Liver (tissue), 9 donors: Measurements from ENCODE around the gene KRT16. TPM values are rescaled to one million over a fixed set of nuclear protein-coding genes. Genes with fewer than 3 reads are reported as not detected.

ENCODE experiments used
- DNase-seq: peaks from one replicate; pipeline ENCODE4 v3.0.0-alpha.2; 2017; ENCODE audit warnings: low spot score
- H3K27ac ChIP-seq, 2 donors: one replicate each; pipeline ENCODE4 v1.7.0; 2013; ENCODE audit warnings: inconsistent platforms in 2 of 2, low read length in 2 of 2, control low read depth in 1 of 2, low read depth in 1 of 2, mild to moderate bottlenecking in 1 of 2
- H3K27me3 ChIP-seq, 4 donors: one replicate each; pipeline versions ENCODE4 v1.6.1 to v1.7.0; 2013; ENCODE audit warnings: low read length in 3 of 4, inconsistent platforms in 1 of 4, mild to moderate bottlenecking in 1 of 4, moderate library complexity in 1 of 4; ENCODE audit not compliant: control insufficient read depth in 4 of 4, insufficient read depth in 4 of 4
- H3K36me3 ChIP-seq, 4 donors: one replicate each; pipeline versions ENCODE4 v1.6.1 to v1.7.0; 2013; ENCODE audit warnings: low read length in 3 of 4, mild to moderate bottlenecking in 3 of 4, low read depth in 1 of 4, moderate library complexity in 1 of 4; ENCODE audit not compliant: control insufficient read depth in 4 of 4, insufficient read depth in 3 of 4
- H3K4me1 ChIP-seq, 4 donors: one replicate each; pipeline versions ENCODE4 v1.6.1 to v1.7.0; 2013; ENCODE audit warnings: low read length in 3 of 4, mild to moderate bottlenecking in 3 of 4, moderate library complexity in 1 of 4; ENCODE audit not compliant: control insufficient read depth in 4 of 4, insufficient read depth in 4 of 4
- H3K4me3 ChIP-seq, 3 donors: one replicate each; pipeline versions ENCODE4 v1.6.1 to v1.7.0; 2013; ENCODE audit warnings: low read length in 3 of 3, control low read depth in 1 of 3, low read depth in 1 of 3, mild to moderate bottlenecking in 1 of 3
- H3K9ac ChIP-seq, 2 donors: one replicate each; pipeline ENCODE4 v1.7.0; 2013; ENCODE audit warnings: low read length in 2 of 2, mild to moderate bottlenecking in 2 of 2, moderate library complexity in 2 of 2, control low read depth in 1 of 2, low read depth in 1 of 2
- H3K9me3 ChIP-seq, 4 donors: one replicate each; pipeline versions ENCODE4 v1.6.1 to v1.7.0; 2013; ENCODE audit warnings: low read length in 3 of 4; ENCODE audit not compliant: control insufficient read depth in 4 of 4
- EGR1 ChIP-seq, 2 donors: IDR thresholded peaks; 2 replicates each; pipeline ENCODE4 v1.6.1; 2016 to 2018; ENCODE audit warnings: antibody characterized with exemption in 2 of 2, low read depth in 2 of 2
- FOXA1 ChIP-seq: IDR thresholded peaks from 2 replicates; pipeline ENCODE4 v1.6.1; 2016; ENCODE audit warnings: antibody characterized with exemption
- FOXA2 ChIP-seq: IDR thresholded peaks from 2 replicates; pipeline ENCODE4 v1.6.1; 2016; ENCODE audit warnings: antibody characterized with exemption
- GABPA ChIP-seq, 2 donors: IDR thresholded peaks in 1 of 2; conservative IDR thresholded peaks in 1 of 2; 2 replicates each; pipeline ENCODE4 v1.6.1; 2016; ENCODE audit warnings: antibody characterized with exemption in 2 of 2, mild to moderate bottlenecking in 1 of 2, moderate library complexity in 1 of 2
- HNF4A ChIP-seq, 2 donors: conservative IDR thresholded peaks; 2 replicates each; pipeline ENCODE4 v1.6.1; 2016; ENCODE audit warnings: antibody characterized with exemption in 2 of 2, mild to moderate bottlenecking in 2 of 2
- HNF4G ChIP-seq: IDR thresholded peaks from 2 replicates; pipeline ENCODE4 v1.6.1; 2016; ENCODE audit warnings: antibody characterized with exemption
- JUND ChIP-seq, 2 donors: IDR thresholded peaks; 2 replicates each; pipeline ENCODE4 v1.6.1; 2016; ENCODE audit warnings: antibody characterized with exemption in 2 of 2
- NR2F2 ChIP-seq: IDR thresholded peaks from 2 replicates; pipeline ENCODE4 v1.6.1; 2016; ENCODE audit warnings: antibody characterized with exemption
- RAD21 ChIP-seq, 2 donors: IDR thresholded peaks; 2 replicates each; pipeline ENCODE4 v1.6.1; 2016; ENCODE audit warnings: antibody characterized with exemption in 2 of 2, mild to moderate bottlenecking in 2 of 2
- SP1 ChIP-seq: IDR thresholded peaks from 2 replicates; pipeline ENCODE4 v1.6.1; 2018; ENCODE audit warnings: antibody characterized with exemption, mild to moderate bottlenecking
- TAF1 ChIP-seq: conservative IDR thresholded peaks from 2 replicates; pipeline ENCODE4 v1.6.1; 2016; ENCODE audit warnings: antibody characterized with exemption, mild to moderate bottlenecking
- YY1 ChIP-seq: IDR thresholded peaks from 2 replicates; pipeline ENCODE4 v1.6.1; 2016; ENCODE audit warnings: antibody characterized with exemption, mild to moderate bottlenecking
- WGBS: extraction: QIAGEN DNeasy Blood & Tissue Kit; methylation state at CpG from one replicate; pipeline ENCODE4 v1.1.7; 2013; 5-methylcytosine and 5-hydroxymethylcytosine counted together
- polyA plus RNA-seq, 2 donors: library from polyadenylated mRNA; stranded (reverse) in 1 of 2; unstranded in 1 of 2; fragments of 200-250 nt in 1 of 2; fragments of >200 nt in 1 of 2; fragmentation: Nextera tagmentation in 1 of 2; extraction: Ambion mirVana in 1 of 2; gene quantifications; one replicate each; pipeline versions ENCODE4 v1.2.1 to v1.2.3, GENCODE V29; 2013 to 2015
- total RNA-seq, 2 donors: library from RNA; depleted of rRNA; stranded (reverse); fragments of >200 nt; gene quantifications; one replicate each; pipeline ENCODE4 v1.2.3, GENCODE V29; 2014
- TF ChIP-seq, protein P1 (sequence below): IDR thresholded peaks from 2 replicates; pipeline ENCODE4 v1.6.1; 2016; ENCODE audit warnings: antibody characterized with exemption, mild to moderate bottlenecking
- TF ChIP-seq, protein P2 (sequence below): IDR thresholded peaks from 2 replicates; pipeline ENCODE4 v1.6.1; 2016; ENCODE audit warnings: antibody characterized with exemption
- TF ChIP-seq, protein P3 (sequence below): IDR thresholded peaks from 2 replicates; pipeline ENCODE4 v1.6.1; 2016; ENCODE audit warnings: antibody characterized with exemption
- TF ChIP-seq, protein P4 (sequence below): IDR thresholded peaks from 2 replicates; pipeline ENCODE4 v1.6.1; 2016; ENCODE audit warnings: antibody characterized with exemption
- TF ChIP-seq, protein P5 (sequence below): fragments of 150-350 bp; IDR thresholded peaks from 2 replicates; pipeline ENCODE4 v1.5.1; 2017; ENCODE audit warnings: improper control_type of control experiment, low read depth, low read length; ENCODE audit not compliant: missing input control
- donor health status: healthy.
- donor health status: healthy.
- donor health status: healthy.
- donor health status: healthy.
- donor health status: healthy.

KRT16 gene
- total and polyA plus RNA-seq, 4 donors, result not detected

DNA sequence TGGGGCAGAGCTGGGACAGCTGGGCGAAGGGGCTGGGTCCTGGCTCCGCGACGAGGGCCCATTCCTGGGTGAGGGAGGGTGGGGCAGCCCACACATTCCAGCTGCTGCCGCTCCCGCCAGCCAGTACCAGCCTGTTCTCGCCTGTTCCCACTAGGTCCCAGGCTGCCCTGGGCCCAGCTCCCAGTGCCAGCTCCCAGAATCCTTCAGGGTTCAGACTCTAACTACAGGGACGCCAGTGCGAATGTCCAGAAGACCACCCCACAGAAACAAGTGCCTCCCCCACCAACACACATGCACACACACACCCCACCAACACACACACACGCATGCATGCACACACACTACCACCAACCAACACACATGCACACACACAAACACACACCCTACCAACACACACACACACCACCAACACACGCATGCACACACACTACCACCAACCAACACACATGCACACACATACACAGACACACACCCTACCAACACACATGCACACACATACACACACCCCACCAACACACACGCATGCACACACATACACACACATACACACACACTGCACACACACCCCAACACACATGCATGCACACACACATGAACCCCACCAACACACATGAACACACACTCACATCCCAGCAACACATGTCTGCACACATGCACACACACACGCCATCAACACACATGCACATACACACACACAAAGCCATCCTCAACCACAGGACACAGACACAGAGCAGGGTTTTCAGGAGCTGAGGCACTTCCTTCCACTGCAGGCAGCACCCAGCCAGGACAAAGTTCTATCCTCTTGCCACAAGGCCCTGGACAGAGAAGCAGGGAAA is 39.3 kb upstream of the KRT16 start:
- WGBS, result 83% methylated on average over 13 of the region's 13 CpGs
- no peak for DNase-seq
- no peak overlapping the region for H3K27ac ChIP-seq

More for the DNA sequence above, 39.3 kb upstream of the KRT16 start:
- Histone ChIP-seq H3K36me3 (no peaks in the 10 kb centered on the region), H3K27me3 (no peaks in the 10 kb centered on the region), H3K4me1 (peaks cover 6 to 12% (median 8%) of the 10 kb centered on the region in 4 donors), H3K9me3 (no peaks in the 10 kb centered on the region), H3K4me3 (no peak overlapping the region), H3K9ac (no peak overlapping the region)
- TF ChIP-seq, protein P1, sequence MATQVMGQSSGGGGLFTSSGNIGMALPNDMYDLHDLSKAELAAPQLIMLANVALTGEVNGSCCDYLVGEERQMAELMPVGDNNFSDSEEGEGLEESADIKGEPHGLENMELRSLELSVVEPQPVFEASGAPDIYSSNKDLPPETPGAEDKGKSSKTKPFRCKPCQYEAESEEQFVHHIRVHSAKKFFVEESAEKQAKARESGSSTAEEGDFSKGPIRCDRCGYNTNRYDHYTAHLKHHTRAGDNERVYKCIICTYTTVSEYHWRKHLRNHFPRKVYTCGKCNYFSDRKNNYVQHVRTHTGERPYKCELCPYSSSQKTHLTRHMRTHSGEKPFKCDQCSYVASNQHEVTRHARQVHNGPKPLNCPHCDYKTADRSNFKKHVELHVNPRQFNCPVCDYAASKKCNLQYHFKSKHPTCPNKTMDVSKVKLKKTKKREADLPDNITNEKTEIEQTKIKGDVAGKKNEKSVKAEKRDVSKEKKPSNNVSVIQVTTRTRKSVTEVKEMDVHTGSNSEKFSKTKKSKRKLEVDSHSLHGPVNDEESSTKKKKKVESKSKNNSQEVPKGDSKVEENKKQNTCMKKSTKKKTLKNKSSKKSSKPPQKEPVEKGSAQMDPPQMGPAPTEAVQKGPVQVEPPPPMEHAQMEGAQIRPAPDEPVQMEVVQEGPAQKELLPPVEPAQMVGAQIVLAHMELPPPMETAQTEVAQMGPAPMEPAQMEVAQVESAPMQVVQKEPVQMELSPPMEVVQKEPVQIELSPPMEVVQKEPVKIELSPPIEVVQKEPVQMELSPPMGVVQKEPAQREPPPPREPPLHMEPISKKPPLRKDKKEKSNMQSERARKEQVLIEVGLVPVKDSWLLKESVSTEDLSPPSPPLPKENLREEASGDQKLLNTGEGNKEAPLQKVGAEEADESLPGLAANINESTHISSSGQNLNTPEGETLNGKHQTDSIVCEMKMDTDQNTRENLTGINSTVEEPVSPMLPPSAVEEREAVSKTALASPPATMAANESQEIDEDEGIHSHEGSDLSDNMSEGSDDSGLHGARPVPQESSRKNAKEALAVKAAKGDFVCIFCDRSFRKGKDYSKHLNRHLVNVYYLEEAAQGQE, result no peak
- TF ChIP-seq, protein P2, sequence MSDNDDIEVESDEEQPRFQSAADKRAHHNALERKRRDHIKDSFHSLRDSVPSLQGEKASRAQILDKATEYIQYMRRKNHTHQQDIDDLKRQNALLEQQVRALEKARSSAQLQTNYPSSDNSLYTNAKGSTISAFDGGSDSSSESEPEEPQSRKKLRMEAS, result no peak
- TF ChIP-seq, protein P3, sequence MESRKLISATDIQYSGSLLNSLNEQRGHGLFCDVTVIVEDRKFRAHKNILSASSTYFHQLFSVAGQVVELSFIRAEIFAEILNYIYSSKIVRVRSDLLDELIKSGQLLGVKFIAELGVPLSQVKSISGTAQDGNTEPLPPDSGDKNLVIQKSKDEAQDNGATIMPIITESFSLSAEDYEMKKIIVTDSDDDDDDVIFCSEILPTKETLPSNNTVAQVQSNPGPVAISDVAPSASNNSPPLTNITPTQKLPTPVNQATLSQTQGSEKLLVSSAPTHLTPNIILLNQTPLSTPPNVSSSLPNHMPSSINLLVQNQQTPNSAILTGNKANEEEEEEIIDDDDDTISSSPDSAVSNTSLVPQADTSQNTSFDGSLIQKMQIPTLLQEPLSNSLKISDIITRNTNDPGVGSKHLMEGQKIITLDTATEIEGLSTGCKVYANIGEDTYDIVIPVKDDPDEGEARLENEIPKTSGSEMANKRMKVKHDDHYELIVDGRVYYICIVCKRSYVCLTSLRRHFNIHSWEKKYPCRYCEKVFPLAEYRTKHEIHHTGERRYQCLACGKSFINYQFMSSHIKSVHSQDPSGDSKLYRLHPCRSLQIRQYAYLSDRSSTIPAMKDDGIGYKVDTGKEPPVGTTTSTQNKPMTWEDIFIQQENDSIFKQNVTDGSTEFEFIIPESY, result no peak
- TF ChIP-seq HNF4A (conservative IDR thresholded peaks at IDR 0.05), result no peak
- TF ChIP-seq GABPA (IDR thresholded peaks at IDR 0.05 in 1 of 2, conservative IDR thresholded peaks at IDR 0.05 in 1 of 2), result no peak
- no peak for TF ChIP-seq RAD21 (IDR thresholded peaks at IDR 0.05)
- no peak for TF ChIP-seq YY1
- TF ChIP-seq, protein P4, sequence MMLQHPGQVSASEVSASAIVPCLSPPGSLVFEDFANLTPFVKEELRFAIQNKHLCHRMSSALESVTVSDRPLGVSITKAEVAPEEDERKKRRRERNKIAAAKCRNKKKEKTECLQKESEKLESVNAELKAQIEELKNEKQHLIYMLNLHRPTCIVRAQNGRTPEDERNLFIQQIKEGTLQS, result no peak
- TF ChIP-seq JUND (IDR thresholded peaks at IDR 0.05), result no peak
- TF ChIP-seq HNF4G, result no peak
- no peak for TF ChIP-seq TAF1
- no peak for TF ChIP-seq NR2F2
- TF ChIP-seq SP1, result no peak
- TF ChIP-seq FOXA2, result no peak
- TF ChIP-seq, protein P5, sequence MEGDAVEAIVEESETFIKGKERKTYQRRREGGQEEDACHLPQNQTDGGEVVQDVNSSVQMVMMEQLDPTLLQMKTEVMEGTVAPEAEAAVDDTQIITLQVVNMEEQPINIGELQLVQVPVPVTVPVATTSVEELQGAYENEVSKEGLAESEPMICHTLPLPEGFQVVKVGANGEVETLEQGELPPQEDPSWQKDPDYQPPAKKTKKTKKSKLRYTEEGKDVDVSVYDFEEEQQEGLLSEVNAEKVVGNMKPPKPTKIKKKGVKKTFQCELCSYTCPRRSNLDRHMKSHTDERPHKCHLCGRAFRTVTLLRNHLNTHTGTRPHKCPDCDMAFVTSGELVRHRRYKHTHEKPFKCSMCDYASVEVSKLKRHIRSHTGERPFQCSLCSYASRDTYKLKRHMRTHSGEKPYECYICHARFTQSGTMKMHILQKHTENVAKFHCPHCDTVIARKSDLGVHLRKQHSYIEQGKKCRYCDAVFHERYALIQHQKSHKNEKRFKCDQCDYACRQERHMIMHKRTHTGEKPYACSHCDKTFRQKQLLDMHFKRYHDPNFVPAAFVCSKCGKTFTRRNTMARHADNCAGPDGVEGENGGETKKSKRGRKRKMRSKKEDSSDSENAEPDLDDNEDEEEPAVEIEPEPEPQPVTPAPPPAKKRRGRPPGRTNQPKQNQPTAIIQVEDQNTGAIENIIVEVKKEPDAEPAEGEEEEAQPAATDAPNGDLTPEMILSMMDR, result no peak
- no peak for TF ChIP-seq FOXA1
- no peak for TF ChIP-seq EGR1 (IDR thresholded peaks at IDR 0.05; ENCODE audit: low read depth in 2 of 2)
